Pancreas (tissue), 10 donors: ENCODE data around the gene ANKS1A. TPM values are rescaled to one million over a fixed set of nuclear protein-coding genes. Genes with fewer than 3 reads are reported as not detected.
A peak's percentile ranks its signal among the peaks of the same experiment; 100 is the strongest.

Experiments used
- ATAC-seq, 4 donors: fragments of 200-7000 bp; cut with Tn5 transposase; one replicate each; pipeline versions ENCODE4 v1.8.0 to v1.9.1; 2020; ENCODE audit warnings: mild to moderate bottlenecking in 4 of 4, moderate library complexity in 4 of 4
- DNase-seq, 6 donors: peaks; one replicate each; pipeline ENCODE4 v3.0.0-alpha.2; 2020
- FAIRE-seq: peaks from 2 replicates; lab custom pipeline; 2012; peaks lifted over from hg19 to GRCh38; lab: Jason Lieb, UNC
- H3K27ac ChIP-seq, 4 donors: fragments of 200-600 bp; sonication (generic); 1 replicate in 3 of 4; 2 replicates in 1 of 4; pipeline versions ENCODE4 v1.5.0 to v1.8.0; 2020
- H3K27me3 ChIP-seq, 4 donors: fragments of 200-600 bp; one replicate each; pipeline ENCODE4 v1.8.0; 2021
- H3K36me3 ChIP-seq, 3 donors: fragments of 200-600 bp; sonication (generic) in 1 of 3; one replicate each; pipeline versions ENCODE4 v1.5.0 to v1.8.0; 2020 to 2021
- H3K4me1 ChIP-seq, 3 donors: fragments of 200-600 bp; one replicate each; pipeline ENCODE4 v1.8.0; 2021
- H3K4me3 ChIP-seq, 4 donors: fragments of 200-600 bp; sonication (generic) in 2 of 4; one replicate each; pipeline versions ENCODE4 v1.5.0 to v1.8.0; 2020 to 2021
- H3K9me3 ChIP-seq, 4 donors: fragments of 200-600 bp; one replicate each; pipeline ENCODE4 v1.8.0; 2021
- CTCF ChIP-seq, 4 donors: fragments of 200-600 bp; sonication (generic) in 3 of 4; IDR thresholded peaks; one replicate each; pipeline versions ENCODE4 v1.5.0 to v1.8.0; 2021; ENCODE audit warnings: antibody characterized with exemption in 4 of 4
- WGBS, 2 donors: extraction: QIAGEN DNeasy Blood & Tissue Kit; methylation state at CpG; one replicate each; pipeline ENCODE4 v1.1.7; 2013; 5-methylcytosine and 5-hydroxymethylcytosine counted together
- intact Hi-C, 3 donors: fragments of 100-400 bp; cut with DNase I; formaldehyde crosslinking; loops; one replicate each; pipeline versions ENCODE4 v1.11.1 to v1.14.2; 2022
- polyA plus RNA-seq, 2 donors: library from polyadenylated mRNA; stranded (reverse); fragments of 200-250 nt; gene quantifications; one replicate each; pipeline ENCODE4 v1.2.3, GENCODE V29; 2013
- total RNA-seq, 6 donors: library from RNA; stranded (reverse); fragmentation: NEBNext Ultra II Directional in 4 of 6; extraction: Animal tissue kit (Norgen Biotek cat#: 25700) in 4 of 6; gene quantifications; one replicate each; pipeline versions ENCODE4 v1.2.1 to v1.2.4, GENCODE V29; 2021 to 2023
- donor health status: healthy with polysubstance abuse.
- donor health status: DM: no; HTN: no; CAD: no; lungs with moderate emphysema.
- donor health status: DM: no; HTN: no; CAD: no.
- donor health status: control.
- donor health status: control.
- donor health status: Bipolar disorder and iron deficiency.
- donor health status: DM: yes; HTN: yes; CAD: no.
- donor health status: DM: no; HTN: no; CAD: no.
- donor health status: DM: no; HTN: no; CAD: no.
- donor health status: DM: yes; HTN: yes; CAD: no.

ANKS1A gene
- total and polyA plus RNA-seq, 8 donors: 6.1 to 16.7 (median 8.0) TPM

- H3K4me1 ChIP-seq: no peaks in the 10 kb centered on the region
- H3K27me3 ChIP-seq: no peaks in the 10 kb centered on the region
- peak in 1 of 6 donors; percentile 27 for DNase-seq
- H3K36me3 ChIP-seq: peaks cover 0 to 6% (median 0%) of the 10 kb centered on the region in 3 donors
- FAIRE-seq: no peak
- TF ChIP-seq CTCF (IDR thresholded peaks at IDR 0.05): no peak
- intact Hi-C loops: no loop called here
- 90 to 100% methylated on average over 3 of the region's 3 CpGs for WGBS, 2 donors
- ATAC-seq: no peak
- no peak overlapping the region for H3K4me3 ChIP-seq
- no peaks in the 10 kb centered on the region for H3K9me3 ChIP-seq
- no peak overlapping the region for H3K27ac ChIP-seq
Measured at GRCh38 chr6:35053701-35054100, 164.6 kb downstream of the ANKS1A start.

GRCh38 chr6:35054106-35054742 is 165.2 kb downstream of the ANKS1A start:
- TF ChIP-seq CTCF (IDR thresholded peaks at IDR 0.05): no peak
- no peak overlapping the region for H3K27ac ChIP-seq
- FAIRE-seq: no peak

GRCh38 chr6:35054743-35055130 is 165.7 kb downstream of the ANKS1A start:
- peaks cover 0 to 10% (median 0%) of the 10 kb centered on the region in 3 donors for H3K36me3 ChIP-seq
- peak in 1 of 6 donors; percentile 10 for DNase-seq
- no peaks in the 10 kb centered on the region for H3K27me3 ChIP-seq
- TF ChIP-seq CTCF (IDR thresholded peaks at IDR 0.05): no peak
- no peaks in the 10 kb centered on the region for H3K4me1 ChIP-seq
- FAIRE-seq: no peak
- ATAC-seq: no peak
- H3K4me3 ChIP-seq: no peak overlapping the region
- H3K9me3 ChIP-seq: no peaks in the 10 kb centered on the region
- no peak overlapping the region for H3K27ac ChIP-seq
- intact Hi-C loops: no loop called here
- 92 to 96% methylated on average over 1 of the region's 1 CpG for WGBS, 2 donors

More at GRCh38 chr6:35054106-35054742, 165.2 kb downstream of the ANKS1A start:
- H3K36me3 ChIP-seq: peaks cover 0 to 6% (median 0%) of the 10 kb centered on the region in 3 donors
- no peaks in the 10 kb centered on the region for H3K4me1 ChIP-seq
- ATAC-seq (no peak), DNase-seq (peak in 1 of 6 donors; percentile 20)
- intact Hi-C loops: no loop called here
- WGBS, 2 donors: 93 to 97% methylated on average over 8 of the region's 8 CpGs
- H3K4me3 ChIP-seq: no peak overlapping the region
- no peaks in the 10 kb centered on the region for H3K9me3 ChIP-seq
- H3K27me3 ChIP-seq: no peaks in the 10 kb centered on the region

- H3K4me3 ChIP-seq: no peak overlapping the region
Measured at GRCh38 chr6:35055891-35056290, 166.8 kb downstream of the ANKS1A start.

More at GRCh38 chr6:35055891-35056290, 166.8 kb downstream of the ANKS1A start:
- intact Hi-C loops: no loop called here
- no peak for FAIRE-seq
- H3K9me3 ChIP-seq: no peaks in the 10 kb centered on the region
- DNase-seq: no peak
- TF ChIP-seq CTCF (IDR thresholded peaks at IDR 0.05): no peak
- no peak for ATAC-seq
- no peak overlapping the region for H3K27ac ChIP-seq
- WGBS, 2 donors: 92 to 95% methylated on average over 4 of the region's 4 CpGs
- peaks cover 0 to 20% (median 5%) of the 10 kb centered on the region in 3 donors for H3K36me3 ChIP-seq
- H3K27me3 ChIP-seq: no peaks in the 10 kb centered on the region
- no peaks in the 10 kb centered on the region for H3K4me1 ChIP-seq
